GM12878 (cell line): ENCODE results near the gene WWOX.

ENCODE experiments used
- CBX3 ChIP-seq: fragments of 200-600 bp; sonication (generic); IDR thresholded peaks from 2 replicates; pipeline ENCODE4 v1.6.1; 2016; ENCODE audit warnings: low read depth, borderline replicate concordance
- CTCF ChIP-seq, 3 experiments: IDR thresholded peaks in 2 of 3; conservative IDR thresholded peaks in 1 of 3; 2 replicates each; pipeline ENCODE4 v1.5.1; 2011; ENCODE audit warnings: low read depth in 3 of 3, low read length in 3 of 3, mild to moderate bottlenecking in 3 of 3, control low read depth in 2 of 3, moderate library complexity in 2 of 3, inconsistent platforms in 1 of 3, mixed read lengths in 1 of 3; ENCODE audit not compliant: control insufficient read depth in 2 of 3, insufficient read depth in 1 of 3; ENCODE audit errors: extremely low read depth in 1 of 3
- KDM1A ChIP-seq: fragments of 200-600 bp; sonication (generic); IDR thresholded peaks from 2 replicates; pipeline ENCODE4 v1.6.1; 2016; ENCODE audit warnings: borderline replicate concordance
- NFYA ChIP-seq: IDR thresholded peaks from 2 replicates; pipeline ENCODE4 v1.6.1; 2011; ENCODE audit warnings: low read depth, mild to moderate bottlenecking, low read length, improper control_type of control experiment, borderline replicate concordance
- POLR2AphosphoS5 ChIP-seq: IDR thresholded peaks from 2 replicates; pipeline ENCODE4 v1.6.1; 2011; ENCODE audit warnings: mild to moderate bottlenecking, low read length, inconsistent platforms
- RAD21 ChIP-seq: IDR thresholded peaks from 2 replicates; pipeline ENCODE4 v1.6.1; 2011; ENCODE audit warnings: mild to moderate bottlenecking, low read depth, low read length, moderate library complexity; ENCODE audit not compliant: insufficient read depth
- RBBP5 ChIP-seq: fragments of 200-600 bp; sonication (generic); conservative IDR thresholded peaks from 2 replicates; pipeline ENCODE4 v1.6.1; 2016
- SPI1 ChIP-seq: IDR thresholded peaks from 2 replicates; pipeline ENCODE4 v1.6.1; 2011; ENCODE audit warnings: low read depth, mild to moderate bottlenecking, low read length, moderate library complexity, borderline replicate concordance; ENCODE audit not compliant: insufficient read depth
- TCF12 ChIP-seq: IDR thresholded peaks from 2 replicates; pipeline ENCODE4 v1.6.1; 2011; ENCODE audit warnings: low read depth, mild to moderate bottlenecking, low read length

DNA sequence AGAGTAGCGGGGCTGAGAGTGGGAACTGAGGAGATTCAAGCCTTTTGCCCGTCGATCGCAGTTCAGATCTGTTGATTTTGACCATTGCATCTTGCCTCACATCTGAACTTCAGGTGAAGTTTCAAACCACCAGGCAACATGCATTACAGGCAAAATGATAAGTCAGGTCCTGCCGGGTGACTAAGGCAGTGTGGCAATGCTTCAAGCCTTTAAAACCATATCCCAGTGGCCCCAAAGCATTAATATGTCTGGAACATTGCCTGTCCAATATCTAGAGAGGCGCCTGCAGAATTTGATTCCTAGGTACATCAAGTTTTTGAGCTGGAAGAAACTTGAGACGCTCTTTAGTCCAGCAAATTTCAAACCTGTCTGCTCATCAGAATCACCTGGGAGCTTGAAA, 998.3 kb downstream of the WWOX start:
- no peak for TF ChIP-seq RAD21
- no peak for TF ChIP-seq KDM1A
- no peak for TF ChIP-seq RBBP5
- no peak for TF ChIP-seq NFYA
- TF ChIP-seq CTCF (IDR thresholded peaks at IDR 0.05 in 2 of 3, conservative IDR thresholded peaks at IDR 0.05 in 1 of 3; ENCODE audit: control insufficient read depth in 2 of 3, extremely low read depth in 1 of 3, insufficient read depth in 1 of 3, low read depth in 3 of 3, low read length in 3 of 3), result no peak
- TF ChIP-seq TCF12, result no peak
- TF ChIP-seq POLR2AphosphoS5, result no peak
- TF ChIP-seq CBX3, result no peak
- TF ChIP-seq SPI1, result no peak
